ENCODE measurements around the gene SRPK2.
"Not testable (repeated sequence)": the region's sequence is repeated elsewhere in the genome, so short reads cannot be mapped to it uniquely, and the experiment has no call there.

Gene SRPK2

DNA sequence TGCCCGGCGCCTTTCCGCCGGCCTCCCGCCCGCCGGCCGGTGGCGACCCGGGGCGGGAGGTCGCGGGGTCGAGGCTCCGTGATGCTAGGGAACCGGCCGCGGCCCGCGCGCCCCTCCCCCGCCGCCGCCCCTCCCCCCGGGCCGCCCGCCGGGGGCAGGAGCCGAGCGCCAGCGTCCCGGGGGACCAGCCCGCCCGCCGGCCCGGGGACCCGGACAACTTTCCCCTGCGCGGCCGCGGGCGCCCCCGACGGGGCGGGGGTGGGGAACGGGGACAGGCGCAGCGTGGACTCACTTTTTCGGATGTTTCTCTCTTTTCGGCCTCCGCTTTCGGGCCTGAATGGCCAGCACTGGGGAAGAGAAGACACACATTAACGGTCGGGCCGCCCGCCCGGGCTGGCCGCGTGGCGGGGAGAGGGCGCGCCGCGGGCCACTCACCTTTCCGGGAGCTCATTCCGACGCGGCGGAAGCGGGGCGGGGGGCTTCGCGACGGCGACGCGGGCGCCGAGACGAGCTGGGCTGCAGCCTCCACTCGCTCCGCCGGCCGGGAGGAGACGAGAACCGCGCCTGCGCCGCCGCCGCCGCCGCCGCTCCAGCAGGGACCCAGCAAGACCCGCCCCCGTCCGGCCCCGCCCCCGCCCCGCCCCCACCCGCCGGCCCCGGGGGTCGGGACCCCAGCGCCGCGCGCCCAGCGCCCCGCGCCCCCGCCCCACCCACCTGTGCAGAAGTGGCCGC lies at the start of gene SRPK2:
SRPK2 (minus strand) TSS at position 566 of the 732 bp plus-strand sequence.
- peak within 1 kb of the TSS; percentile 74 for H3K4me3 ChIP-seq (replicated peaks; ENCODE audit: low read depth, low read length)
- TF ChIP-seq, protein P1, sequence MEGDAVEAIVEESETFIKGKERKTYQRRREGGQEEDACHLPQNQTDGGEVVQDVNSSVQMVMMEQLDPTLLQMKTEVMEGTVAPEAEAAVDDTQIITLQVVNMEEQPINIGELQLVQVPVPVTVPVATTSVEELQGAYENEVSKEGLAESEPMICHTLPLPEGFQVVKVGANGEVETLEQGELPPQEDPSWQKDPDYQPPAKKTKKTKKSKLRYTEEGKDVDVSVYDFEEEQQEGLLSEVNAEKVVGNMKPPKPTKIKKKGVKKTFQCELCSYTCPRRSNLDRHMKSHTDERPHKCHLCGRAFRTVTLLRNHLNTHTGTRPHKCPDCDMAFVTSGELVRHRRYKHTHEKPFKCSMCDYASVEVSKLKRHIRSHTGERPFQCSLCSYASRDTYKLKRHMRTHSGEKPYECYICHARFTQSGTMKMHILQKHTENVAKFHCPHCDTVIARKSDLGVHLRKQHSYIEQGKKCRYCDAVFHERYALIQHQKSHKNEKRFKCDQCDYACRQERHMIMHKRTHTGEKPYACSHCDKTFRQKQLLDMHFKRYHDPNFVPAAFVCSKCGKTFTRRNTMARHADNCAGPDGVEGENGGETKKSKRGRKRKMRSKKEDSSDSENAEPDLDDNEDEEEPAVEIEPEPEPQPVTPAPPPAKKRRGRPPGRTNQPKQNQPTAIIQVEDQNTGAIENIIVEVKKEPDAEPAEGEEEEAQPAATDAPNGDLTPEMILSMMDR (IDR thresholded peaks at IDR 0.05; ENCODE audit: low read depth, low read length, missing control alignments), result no peak
- no peak for DNase-seq (ENCODE audit: extremely low read depth, low read depth)

DNA sequence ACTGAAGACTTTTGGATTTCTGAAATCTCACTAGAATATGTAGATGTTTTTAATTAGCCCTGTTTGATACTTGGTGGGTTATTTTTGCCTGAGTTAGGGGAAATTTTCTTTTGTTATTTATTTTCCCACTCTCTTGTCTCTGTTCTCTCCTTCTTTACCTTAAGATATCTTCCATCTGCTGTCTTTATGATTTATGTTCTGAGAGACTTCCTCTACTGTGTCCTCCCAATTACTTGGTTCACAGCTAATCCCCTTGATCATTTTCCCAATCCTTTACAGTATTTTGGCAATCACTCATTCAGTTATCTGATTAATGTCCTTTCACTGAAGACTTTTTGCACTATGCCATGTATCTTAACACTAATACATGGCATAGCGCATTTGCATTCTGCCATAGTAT lies 49.5 kb upstream of the SRPK2 start:
- no peak overlapping the region for H3K4me3 ChIP-seq (replicated peaks; ENCODE audit: low read depth, low read length)
- TF ChIP-seq, protein P1 (IDR thresholded peaks at IDR 0.05; ENCODE audit: low read depth, low read length, missing control alignments), result no peak
- DNase-seq (ENCODE audit: extremely low read depth, low read depth), result no peak

DNA sequence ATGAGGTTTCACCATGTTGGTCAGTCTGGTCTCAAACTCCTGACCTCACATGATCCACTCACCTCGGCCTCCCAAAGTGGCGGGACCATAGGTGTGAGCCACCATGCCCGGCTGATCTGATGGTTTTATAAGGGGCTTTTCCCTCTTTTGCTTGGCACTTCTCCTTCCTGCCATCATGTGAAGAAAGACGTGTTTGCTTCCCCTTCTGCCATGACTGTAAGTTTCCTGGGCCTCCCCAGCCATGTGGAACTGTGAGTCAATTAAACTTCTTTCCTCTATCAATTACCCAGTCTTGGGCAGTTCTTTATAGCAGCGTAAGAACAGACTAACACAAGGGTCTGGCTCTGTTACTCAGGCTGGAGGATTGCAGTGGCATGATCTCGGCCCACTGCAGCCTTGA lies 48.6 kb upstream of the SRPK2 start:
- DNase-seq (ENCODE audit: extremely low read depth, low read depth); H3K4me3 ChIP-seq (replicated peaks; ENCODE audit: low read depth, low read length): not testable (repeated sequence)

DNA sequence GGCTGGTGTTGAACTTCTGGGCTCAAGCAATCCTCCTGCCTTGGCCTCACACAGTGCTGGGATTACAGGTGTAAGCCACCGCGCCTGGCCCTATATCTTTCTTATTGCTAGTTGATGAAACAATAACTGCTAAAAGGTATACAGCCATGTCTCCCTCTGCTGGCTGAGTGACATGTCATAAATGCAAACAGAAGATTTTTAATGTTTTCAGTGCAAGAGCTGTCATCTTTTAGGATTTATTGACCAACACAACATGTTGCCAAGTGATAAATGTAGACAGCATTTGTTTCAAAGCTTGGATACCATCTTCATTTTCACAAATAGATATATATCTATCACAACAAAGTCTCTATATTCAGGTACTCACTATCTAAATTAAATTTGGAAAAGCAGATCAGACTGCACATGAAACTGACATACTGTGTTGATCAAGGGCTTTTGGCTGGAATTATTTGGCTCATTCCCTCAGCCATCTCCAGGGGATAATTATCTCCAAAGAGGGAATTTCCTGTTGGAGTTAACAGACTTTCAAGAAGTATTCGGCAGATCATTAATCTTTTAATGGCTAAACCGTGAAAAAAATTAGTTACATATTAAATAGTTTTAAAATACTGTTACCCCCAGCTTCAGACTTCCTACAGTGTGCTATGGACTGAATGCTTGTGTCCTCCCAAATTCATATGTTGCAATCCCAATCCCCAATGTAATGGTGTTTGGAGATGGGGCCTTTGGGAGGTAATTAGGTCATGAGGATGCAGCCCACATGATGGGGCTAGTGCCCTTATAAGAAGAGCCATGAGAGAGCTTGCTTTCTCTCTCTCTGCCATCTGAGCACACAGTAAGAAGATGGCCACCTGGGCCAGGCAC lies 41.3 kb upstream of the SRPK2 start:
- H3K4me3 ChIP-seq (replicated peaks; ENCODE audit: low read depth, low read length), result no peak overlapping the region
- TF ChIP-seq, protein P1 (IDR thresholded peaks at IDR 0.05; ENCODE audit: low read depth, low read length, missing control alignments), result peak; percentile 28
- no peak for DNase-seq (ENCODE audit: extremely low read depth, low read depth)

DNA sequence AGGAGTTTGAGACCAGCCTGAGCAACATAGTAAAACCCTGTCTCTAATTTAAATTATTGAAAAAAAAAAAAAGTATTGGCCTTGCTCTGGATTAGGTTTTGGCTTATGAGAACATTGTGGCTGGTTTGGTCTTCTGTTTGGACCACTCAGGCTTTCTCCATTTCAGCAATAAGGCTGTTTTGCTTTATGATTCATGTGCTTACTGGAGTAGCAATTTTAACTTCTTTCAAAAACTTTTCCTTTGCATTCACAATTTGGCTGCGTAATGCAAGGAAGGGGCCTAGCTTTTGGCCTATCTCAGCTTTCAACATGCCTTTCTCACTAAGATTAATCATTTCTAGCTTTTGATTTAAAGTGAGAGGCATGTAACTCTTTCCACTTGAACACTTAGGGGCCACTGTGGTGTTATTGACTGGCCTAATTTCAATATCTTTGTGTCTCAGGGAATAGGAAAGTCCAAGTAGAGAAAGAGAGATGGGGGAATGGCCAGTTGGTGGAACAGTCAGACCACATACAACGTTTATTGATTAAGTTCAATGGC lies 38.0 kb upstream of the SRPK2 start:
- DNase-seq (ENCODE audit: extremely low read depth, low read depth), result no peak
- TF ChIP-seq, protein P1 (IDR thresholded peaks at IDR 0.05; ENCODE audit: low read depth, low read length, missing control alignments), result no peak
- H3K4me3 ChIP-seq (replicated peaks; ENCODE audit: low read depth, low read length), result no peak overlapping the region

DNA sequence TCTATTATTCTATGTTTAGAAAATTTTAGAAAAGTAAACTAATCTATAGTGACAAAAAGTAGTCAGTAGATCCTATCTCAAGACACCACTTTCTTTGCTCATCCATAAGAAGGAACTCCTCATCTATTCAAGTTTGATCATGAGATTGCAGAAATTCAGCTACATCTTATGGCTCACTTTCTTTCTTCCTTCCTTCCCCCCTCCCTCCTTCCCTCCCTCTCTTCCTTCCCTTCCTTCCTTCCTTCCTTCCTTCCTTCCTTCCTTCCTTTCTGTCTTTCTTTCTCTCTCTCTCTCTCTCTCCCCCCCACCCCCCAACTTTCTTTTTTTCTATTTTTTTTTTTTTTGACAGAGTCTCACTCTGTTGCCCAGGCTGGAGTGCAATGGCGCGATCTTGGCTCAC lies 35.3 kb upstream of the SRPK2 start:
- TF ChIP-seq, protein P1 (IDR thresholded peaks at IDR 0.05; ENCODE audit: low read depth, low read length, missing control alignments), result no peak
- no peak overlapping the region for H3K4me3 ChIP-seq (replicated peaks; ENCODE audit: low read depth, low read length)
- DNase-seq (ENCODE audit: extremely low read depth, low read depth), result no peak

DNA sequence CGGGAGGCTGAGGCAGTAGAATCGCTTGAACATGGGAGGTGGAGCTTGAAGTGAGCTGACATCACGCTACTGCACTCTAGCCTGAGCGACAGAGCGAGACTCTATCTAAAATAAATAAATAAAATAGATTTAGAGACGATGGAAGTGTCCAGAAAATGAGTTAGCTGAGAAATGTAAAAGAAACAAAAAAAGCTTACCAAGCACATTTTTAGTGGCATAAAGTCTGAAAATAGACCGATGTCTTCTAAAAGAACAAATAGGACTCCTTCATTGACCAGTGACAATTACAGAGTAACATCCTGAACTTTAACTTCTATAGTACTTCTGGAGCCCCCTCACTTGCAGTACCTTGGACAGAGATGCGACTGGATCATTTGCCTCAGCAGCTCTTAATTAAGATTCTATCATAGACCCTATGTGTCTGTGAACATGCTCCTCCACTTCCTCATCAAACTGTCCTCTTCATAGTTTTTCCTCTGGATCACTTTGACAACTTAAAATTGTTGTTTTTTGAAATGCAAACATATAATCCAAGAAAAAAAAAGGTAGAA lies 25.2 kb upstream of the SRPK2 start:
- TF ChIP-seq, protein P1 (IDR thresholded peaks at IDR 0.05; ENCODE audit: low read depth, low read length, missing control alignments), result no peak
- no peak for DNase-seq (ENCODE audit: extremely low read depth, low read depth)
- no peak overlapping the region for H3K4me3 ChIP-seq (replicated peaks; ENCODE audit: low read depth, low read length)

DNA sequence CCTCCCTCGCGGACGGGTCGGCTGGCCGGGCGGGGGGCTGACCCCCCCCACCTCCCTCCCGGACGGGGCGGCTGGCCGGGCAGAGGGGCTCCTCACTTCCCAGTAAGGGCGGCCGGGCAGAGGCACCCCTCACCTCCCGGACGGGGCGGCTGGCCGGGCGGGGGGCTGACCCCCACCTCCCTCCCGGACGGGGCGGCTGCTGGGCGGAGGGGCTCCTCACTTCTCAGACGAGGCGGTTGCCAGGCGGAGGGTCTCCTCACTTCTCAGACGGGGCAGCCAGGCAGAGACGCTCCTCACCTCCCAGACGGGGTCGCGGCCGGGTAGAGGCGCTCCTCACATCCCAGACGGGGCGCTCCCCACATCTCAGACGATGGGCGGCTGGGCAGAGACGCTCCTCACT lies 22.1 kb upstream of the SRPK2 start:
- H3K4me3 ChIP-seq (replicated peaks; ENCODE audit: low read depth, low read length); DNase-seq (ENCODE audit: extremely low read depth, low read depth): not testable (repeated sequence)

DNA sequence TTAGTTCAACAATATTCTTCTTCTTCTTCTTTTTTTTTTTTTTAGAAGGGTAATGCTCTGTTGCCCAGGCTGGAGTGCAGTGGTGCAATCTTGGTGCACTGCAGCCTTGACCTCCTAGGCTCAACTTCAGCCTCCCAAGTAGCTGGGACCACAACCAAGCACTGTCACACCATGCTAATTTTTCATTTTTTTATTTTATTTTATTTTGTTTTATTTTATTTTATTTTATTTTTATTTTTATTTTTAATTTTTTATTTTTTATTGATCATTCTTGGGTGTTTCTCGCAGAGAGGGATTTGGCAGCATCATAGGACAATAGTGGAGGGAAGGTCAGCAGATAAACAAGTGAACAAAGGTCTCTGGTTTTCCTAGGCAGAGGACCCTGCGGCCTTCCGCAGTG lies 21.1 kb upstream of the SRPK2 start:
- not testable (repeated sequence) for DNase-seq (ENCODE audit: extremely low read depth, low read depth); H3K4me3 ChIP-seq (replicated peaks; ENCODE audit: low read depth, low read length)

Data from HFF-Myc (cell line).